Prostate gland (tissue), 2 donors: ENCODE results near the gene WDR1.
A peak's percentile ranks its signal among the peaks of the same experiment; 100 is the strongest.

Experiments
- POLR2A ChIP-seq: fragments of 450-650 bp; IDR thresholded peaks from one replicate; pipeline ENCODE4 v1.6.1; 2016; ENCODE audit warnings: antibody characterized with exemption, mild to moderate bottlenecking
- TF ChIP-seq, protein P1 (sequence below), 4 experiments: fragments of 200-600 bp in 2 of 4; fragments of 450-650 bp in 2 of 4; sonication (generic) in 2 of 4; IDR thresholded peaks; 1 replicate in 3 of 4; 2 replicates in 1 of 4; pipeline ENCODE4 v1.5.1; 2016 to 2019; ENCODE audit warnings: antibody characterized with exemption in 4 of 4, mild to moderate bottlenecking in 2 of 4, moderate library complexity in 2 of 4

DNA sequence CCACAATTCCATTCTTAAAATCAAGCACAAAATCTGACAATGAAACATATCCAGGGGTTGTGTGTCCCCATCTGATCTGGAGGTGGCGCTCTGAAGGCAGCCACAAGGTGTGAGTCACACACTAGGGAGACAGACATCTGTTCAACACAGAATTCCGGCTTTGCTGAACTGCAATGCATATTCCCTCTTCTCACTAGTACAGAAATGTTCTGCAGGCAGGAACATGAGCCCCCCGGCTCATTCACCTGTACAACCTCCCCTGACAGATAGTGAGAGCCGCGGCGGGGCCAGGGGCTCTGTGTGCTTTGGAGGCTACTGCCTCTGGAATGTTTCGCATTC is 41.9 kb downstream of the WDR1 start:
- TF ChIP-seq, protein P1, sequence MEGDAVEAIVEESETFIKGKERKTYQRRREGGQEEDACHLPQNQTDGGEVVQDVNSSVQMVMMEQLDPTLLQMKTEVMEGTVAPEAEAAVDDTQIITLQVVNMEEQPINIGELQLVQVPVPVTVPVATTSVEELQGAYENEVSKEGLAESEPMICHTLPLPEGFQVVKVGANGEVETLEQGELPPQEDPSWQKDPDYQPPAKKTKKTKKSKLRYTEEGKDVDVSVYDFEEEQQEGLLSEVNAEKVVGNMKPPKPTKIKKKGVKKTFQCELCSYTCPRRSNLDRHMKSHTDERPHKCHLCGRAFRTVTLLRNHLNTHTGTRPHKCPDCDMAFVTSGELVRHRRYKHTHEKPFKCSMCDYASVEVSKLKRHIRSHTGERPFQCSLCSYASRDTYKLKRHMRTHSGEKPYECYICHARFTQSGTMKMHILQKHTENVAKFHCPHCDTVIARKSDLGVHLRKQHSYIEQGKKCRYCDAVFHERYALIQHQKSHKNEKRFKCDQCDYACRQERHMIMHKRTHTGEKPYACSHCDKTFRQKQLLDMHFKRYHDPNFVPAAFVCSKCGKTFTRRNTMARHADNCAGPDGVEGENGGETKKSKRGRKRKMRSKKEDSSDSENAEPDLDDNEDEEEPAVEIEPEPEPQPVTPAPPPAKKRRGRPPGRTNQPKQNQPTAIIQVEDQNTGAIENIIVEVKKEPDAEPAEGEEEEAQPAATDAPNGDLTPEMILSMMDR (IDR thresholded peaks at IDR 0.05): peak in 1 of 4 experiments; percentile 14
- no peak for TF ChIP-seq POLR2A
